ENCODE measurements around the gene KSR1. TPM values are rescaled to one million over a fixed set of nuclear protein-coding genes. Genes with fewer than 3 reads are reported as not detected.

The KSR1 gene
- polyA plus RNA-seq, 4 donors, result 34.9 to 88.9 (median 57.6) TPM

DNA sequence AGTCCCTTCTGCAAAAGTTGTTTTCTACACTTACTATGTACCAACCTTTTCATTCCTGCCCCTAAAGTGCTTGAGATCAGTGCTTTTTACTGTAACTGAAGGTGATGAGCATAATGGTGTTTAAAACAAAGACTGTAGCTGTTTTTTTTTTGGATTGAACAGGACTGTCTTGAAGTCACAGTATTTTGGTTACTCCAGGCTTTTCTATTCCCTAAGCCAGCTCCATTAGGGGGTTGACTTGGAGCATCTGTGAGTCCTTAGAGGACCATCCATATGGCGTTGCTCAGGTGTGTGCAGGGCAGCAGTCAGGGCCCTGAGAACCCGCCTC lies 145.7 kb downstream of the KSR1 start:
- no peak for DNase-seq (ENCODE audit: low read depth in 4 of 4, low spot score in 2 of 4)

DNA sequence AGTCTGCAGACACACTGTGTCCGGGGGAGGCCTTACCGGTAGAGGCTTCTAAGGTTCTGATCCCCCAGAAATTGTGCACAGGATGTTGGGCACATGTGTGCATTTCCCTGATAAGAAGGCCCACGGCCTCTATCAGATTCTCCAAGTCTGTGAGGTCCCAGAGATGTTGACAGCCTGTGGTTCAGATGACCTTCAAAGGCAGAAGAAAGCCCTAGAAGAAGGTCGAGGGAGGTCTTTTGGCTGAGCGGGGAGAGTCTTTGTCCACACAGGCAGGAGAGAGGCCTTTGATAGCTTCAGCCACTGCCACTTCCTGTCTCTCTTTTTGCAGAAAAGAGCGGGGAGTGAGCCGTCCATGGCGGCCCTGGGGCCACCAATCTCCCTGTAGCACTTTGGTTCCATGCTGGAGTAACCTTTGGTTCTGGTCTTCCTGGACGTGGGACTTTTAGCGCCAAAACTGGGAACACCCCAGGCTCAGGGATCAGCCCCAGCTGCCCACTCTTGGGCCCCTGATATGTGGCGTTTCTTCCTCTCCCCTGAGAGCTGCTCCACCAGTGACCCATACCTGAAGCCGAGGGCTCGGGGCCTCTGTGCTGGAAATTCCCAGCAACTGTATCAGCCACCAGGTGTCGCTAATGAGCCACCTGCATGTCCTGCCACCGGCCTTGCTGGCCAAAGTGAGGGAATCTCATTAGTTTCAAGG lies 146.6 kb downstream of the KSR1 start:
- peak in 3 of 4 donors; percentile 47 to 72 (median 56) for DNase-seq (ENCODE audit: low read depth in 4 of 4, low spot score in 2 of 4)

GRCh38 chr17:27603421-27603770 lies 147.1 kb downstream of the KSR1 start:
- no peak for DNase-seq (ENCODE audit: low read depth in 4 of 4, low spot score in 2 of 4)

DNA sequence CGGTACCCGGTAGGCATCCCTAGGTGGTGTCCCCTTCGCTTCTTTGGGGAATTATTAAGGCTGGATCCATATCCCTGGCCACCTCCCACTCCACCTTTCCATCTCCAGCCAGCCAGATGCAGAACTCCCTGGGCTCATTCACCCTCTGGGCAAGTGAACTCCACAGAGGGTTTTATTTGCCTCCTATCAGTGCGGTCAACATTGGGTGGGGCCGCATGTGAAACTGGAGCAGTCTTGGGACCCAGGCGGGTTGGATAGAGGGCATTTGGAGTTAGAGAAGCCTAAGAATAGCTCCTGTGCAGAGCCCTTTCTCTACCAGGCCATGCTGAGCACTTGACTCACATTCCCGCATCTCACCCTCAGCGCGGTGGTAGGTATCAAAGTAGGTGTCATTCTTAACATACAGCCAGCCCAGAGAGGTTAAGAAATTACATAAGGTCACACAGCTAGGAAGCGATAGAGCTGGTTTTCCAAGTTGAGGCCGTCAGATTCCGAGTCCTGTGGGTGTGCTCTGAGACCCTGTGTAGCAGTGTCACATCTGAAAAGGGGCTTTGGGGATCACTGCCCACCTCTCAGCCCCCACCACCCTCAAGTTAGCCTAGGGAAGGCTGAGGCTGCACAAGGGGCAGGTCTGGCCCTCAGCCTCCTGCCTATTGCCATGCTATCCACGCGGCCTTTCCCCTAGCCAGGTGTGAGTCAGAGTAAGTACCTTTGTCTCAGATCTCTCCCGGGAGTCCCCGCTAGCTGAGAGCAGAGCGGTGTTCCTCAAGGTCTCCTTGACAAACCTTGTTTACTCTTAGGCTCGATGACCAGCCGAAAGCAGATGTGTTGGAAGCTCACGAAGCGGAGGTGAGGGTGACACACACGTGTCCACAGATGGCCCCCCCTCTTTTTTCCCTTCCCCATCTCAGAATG lies 147.9 kb downstream of the KSR1 start:
- no peak for DNase-seq (ENCODE audit: low read depth in 4 of 4, low spot score in 2 of 4)

DNA sequence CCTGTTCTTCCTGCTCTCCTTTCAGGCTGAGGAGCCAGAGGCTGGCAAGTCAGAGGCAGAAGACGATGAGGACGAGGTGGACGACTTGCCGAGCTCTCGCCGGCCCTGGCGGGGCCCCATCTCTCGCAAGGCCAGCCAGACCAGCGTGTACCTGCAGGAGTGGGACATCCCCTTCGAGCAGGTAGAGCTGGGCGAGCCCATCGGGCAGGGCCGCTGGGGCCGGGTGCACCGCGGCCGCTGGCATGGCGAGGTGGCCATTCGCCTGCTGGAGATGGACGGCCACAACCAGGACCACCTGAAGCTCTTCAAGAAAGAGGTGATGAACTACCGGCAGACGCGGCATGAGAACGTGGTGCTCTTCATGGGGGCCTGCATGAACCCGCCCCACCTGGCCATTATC lies 149.2 kb downstream of the KSR1 start:
- DNase-seq (ENCODE audit: low read depth in 4 of 4, low spot score in 2 of 4), result no peak

GRCh38 chr17:27607521-27608091 lies 151.4 kb downstream of the KSR1 start:
- no peak for DNase-seq (ENCODE audit: low read depth in 4 of 4, low spot score in 2 of 4)

DNA sequence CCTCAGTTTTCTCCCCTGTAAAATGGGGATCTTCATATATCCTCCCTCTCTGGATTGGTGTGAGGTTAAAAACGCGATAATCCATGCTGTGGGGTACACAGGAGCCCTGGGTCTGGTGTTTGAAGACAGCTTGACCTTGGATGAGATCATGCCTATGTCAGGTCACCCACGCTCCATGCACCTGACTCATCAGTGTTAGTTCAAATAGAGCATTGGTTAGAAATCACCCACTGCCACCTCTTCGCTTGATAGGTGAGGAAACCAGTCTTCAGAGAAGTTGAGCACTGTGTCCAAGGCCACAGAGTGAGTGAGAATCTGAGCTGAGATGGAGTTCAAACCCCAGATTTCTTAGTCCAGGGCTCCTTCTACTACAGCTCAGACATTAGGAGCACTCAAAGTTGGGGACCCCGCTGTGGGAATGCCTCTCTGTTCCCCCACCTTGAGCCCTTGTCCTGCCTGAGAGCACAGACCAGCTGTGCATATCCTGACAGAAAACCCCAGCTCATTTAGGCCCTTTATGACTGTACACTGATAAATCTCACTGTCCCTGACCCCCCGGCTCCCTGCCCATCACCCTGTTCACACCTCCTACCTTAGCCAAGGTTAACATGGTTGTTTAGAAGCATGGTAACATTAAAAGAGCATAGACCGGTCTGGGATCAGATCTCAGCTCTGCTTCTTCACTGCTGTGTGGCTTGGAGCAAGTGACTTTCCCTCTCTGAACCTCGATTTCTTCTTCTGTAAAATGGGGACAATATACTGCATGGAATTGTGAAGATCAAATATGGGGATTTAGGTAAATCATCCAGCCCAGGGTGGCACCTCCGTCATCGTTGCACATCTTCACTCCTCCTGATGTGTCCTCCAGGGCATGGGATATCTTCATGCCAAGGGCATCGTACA lies 152.3 kb downstream of the KSR1 start:
- no peak for DNase-seq (ENCODE audit: low read depth in 4 of 4, low spot score in 2 of 4)

DNA sequence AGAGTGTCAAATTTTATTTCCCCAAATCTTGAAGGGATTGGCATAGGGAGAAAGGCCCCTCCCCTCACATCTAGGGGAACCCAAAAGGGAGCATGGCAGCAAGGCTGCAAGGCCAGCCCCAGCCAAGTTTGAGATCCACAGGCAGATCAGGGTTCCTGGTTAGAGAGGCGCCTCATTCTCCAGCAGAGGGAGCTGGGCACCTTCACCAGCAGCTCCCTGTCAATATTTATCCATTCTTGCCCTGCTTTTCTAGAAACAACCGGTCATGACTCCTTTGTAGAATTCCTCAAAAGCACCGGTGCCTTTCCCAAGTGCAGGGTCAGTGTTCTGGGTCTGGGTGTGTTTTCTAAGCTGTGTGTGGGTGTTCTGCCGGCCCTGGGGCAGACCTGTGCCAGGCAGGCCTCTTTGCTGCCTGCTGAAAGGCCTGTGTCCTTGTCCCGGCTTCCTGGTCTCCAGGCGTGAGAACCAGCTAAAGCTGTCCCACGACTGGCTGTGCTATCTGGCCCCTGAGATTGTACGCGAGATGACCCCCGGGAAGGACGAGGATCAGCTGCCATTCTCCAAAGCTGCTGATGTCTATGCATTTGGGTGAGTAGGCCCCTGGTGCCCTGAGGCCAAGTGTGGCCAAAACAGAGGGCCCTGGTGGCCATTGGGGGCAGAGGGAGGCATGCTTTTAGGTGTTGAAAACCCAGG lies 153.5 kb downstream of the KSR1 start:
- peak in 1 of 4 donors; percentile 44 for DNase-seq (ENCODE audit: low read depth in 4 of 4, low spot score in 2 of 4)

GRCh38 chr17:27610304-27610677 lies 154.0 kb downstream of the KSR1 start:
- no peak for DNase-seq (ENCODE audit: low read depth in 4 of 4, low spot score in 2 of 4)

DNA sequence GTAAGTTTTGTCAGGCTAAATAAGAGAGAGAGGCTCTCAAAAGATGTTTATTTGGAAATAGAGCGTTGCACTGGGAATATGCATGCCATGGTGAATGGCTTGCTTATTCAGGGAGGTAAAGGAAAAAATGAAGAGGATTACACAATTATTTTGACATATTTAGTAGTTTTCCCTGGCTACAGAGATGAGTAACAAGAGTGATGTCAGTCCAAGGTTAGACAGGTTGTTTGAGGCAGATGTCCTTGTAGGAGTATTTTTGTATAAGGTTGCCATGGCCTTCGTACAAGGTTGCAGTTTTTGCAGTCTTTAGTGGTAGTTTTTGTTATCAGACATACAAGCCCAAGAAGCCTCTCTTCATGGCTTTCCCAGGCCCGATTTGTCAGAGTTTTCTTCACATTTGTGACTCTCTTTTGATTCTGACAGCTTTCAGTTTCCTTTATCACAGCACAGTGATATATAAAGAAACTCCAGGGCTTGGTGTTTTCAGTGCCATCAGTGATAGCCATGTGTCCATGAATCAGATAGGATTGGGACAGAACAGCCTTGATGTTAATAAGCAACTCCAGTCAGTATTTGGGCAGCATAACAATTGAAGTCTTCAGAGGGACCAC lies 156.0 kb downstream of the KSR1 start:
- no peak for DNase-seq (ENCODE audit: low read depth in 4 of 4, low spot score in 2 of 4)

DNA sequence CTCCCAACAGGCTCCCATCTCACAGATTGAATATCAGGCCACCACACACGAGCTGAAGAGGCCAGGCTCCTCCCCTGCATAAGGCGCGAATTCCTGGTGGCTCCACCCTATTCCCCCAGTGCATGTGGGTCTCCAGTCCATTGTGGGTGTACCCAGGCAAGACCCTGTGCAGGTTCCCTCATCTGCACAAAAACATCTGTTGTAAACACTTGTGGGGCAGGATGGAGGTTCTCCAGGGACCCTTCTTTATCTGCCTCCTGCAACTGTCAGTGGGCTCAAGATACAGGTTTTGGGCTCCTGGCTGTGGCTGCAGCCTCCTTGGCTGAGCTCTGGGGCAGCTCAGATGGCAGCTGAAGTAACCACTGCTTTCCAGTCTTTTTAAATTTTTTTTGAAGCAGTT lies 157.2 kb downstream of the KSR1 start:
- no peak for DNase-seq (ENCODE audit: low read depth in 4 of 4, low spot score in 2 of 4)

DNA sequence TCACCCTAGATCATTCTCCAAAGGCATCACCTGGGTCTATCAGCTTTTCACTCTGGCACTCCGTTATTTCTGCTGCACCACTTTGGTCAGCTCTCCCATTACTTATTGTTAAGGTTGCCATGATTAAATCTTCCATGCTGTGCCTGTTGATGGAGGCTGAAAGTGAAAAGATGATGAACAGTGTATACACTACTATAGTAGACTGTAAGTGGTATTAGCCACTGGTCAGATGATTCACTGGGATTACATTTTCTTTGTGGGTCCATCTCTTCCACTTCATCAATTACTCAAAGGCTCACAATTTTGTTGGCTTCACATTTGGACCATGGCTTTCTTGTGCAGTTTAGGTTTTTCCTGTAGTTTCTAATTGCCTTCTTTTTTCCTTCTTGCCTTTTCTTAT lies 158.9 kb downstream of the KSR1 start:
- no peak for DNase-seq (ENCODE audit: low read depth in 4 of 4, low spot score in 2 of 4)

- no peak for DNase-seq (ENCODE audit: low read depth in 4 of 4, low spot score in 2 of 4)
These were observed 160.2 kb downstream of the KSR1 start for GRCh38 chr17:27616414-27616813.

- no peak for DNase-seq (ENCODE audit: low read depth in 4 of 4, low spot score in 2 of 4)
These were observed 162.2 kb downstream of the KSR1 start for GRCh38 chr17:27618417-27618816.

- no peak for DNase-seq (ENCODE audit: low read depth in 4 of 4, low spot score in 2 of 4)
These were observed 164.5 kb downstream of the KSR1 start for GRCh38 chr17:27620721-27621120.

GRCh38 chr17:27621536-27621935 lies 165.3 kb downstream of the KSR1 start:
- DNase-seq (ENCODE audit: low read depth in 4 of 4, low spot score in 2 of 4), result no peak

DNA sequence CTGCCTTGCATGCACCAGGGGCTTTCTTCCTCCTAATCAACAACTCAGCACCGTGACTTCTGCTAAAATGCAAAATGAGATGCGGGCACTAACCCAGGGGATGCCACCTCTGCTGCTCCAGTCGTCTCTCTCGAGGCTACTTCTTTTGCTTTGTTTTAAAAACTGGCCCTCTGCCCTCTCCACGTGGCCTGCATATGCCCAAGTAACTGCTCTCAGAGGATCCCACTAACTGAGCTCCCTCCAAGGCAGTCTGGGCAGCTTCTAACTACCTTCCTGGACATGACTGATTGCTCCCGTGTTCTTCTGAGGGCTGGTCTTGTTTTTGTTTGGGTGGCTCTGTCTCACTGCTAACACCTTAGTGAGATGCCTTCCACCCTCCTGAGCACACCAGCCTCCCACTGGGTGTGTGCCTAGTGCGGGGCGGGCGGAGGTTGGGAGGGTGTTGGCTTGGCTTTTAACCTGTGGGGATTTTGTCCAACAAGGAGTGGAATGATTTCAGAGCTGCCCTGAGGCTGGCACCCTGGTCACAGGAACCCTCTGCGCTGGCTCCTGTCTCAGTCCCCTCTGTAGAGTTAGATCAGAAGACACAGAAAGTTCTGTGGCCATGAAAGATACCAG lies 165.8 kb downstream of the KSR1 start:
- no peak for DNase-seq (ENCODE audit: low read depth in 4 of 4, low spot score in 2 of 4)

DNA sequence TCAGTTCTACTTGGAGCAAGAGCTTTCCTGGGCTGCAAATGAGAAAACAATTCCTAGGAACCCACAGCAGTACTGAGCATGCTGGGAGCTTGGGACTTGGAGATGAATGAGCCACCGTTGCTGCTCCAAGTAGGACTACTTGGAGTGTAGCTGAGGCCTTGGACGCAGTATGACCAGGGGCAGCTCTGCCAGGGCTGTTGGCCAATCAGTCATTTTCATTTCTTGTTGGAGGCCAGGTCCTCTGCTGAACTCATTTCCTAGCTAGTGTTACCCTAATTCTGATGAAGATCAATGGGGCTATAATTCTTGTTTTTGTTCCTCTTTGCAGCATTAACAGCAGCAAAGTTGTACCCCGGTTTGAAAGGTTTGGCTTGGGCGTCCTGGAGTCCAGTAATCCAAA lies 166.7 kb downstream of the KSR1 start:
- DNase-seq (ENCODE audit: low read depth in 4 of 4, low spot score in 2 of 4), result no peak

- DNase-seq (ENCODE audit: low read depth in 4 of 4, low spot score in 2 of 4), result no peak
These were observed 167.4 kb downstream of the KSR1 start for GRCh38 chr17:27623614-27624013.

Measured in left renal cortex interstitium (tissue), 4 donors.